Neural cell (in vitro differentiated cells): Measurements from ENCODE around the gene NOP14. TPM values are rescaled to one million over a fixed set of nuclear protein-coding genes. Genes with fewer than 3 reads are reported as not detected.
"Not testable (repeated sequence)": the region's sequence is repeated elsewhere in the genome, so short reads cannot be mapped to it uniquely, and the experiment has no call there.

Experiments used
- H2AFZ ChIP-seq: fragments of 200-600, 300-800 bp; sonication (generic), shearing (Covaris generic); 2 replicates; pipeline ENCODE4 v1.6.0; 2014; ENCODE audit warnings: low read depth, mild to moderate bottlenecking, antibody characterized with exemption, low read length, moderate library complexity
- H3F3A ChIP-seq: fragments of 200-600 bp; shearing (Covaris generic); 2 replicates; pipeline ENCODE4 v1.6.1; 2016; ENCODE audit warnings: mild to moderate bottlenecking, moderate library complexity, mixed read lengths, antibody characterized with exemption, low read length; ENCODE audit not compliant: insufficient read depth, poor library complexity, severe bottlenecking
- H3K27ac ChIP-seq: fragments of 200-600, 300-800 bp; sonication (generic), shearing (Covaris generic); 2 replicates; pipeline ENCODE4 v1.5.1; 2014; ENCODE audit warnings: mild to moderate bottlenecking, low read length, moderate library complexity
- H3K27me3 ChIP-seq: fragments of 300-800, 200-600 bp; sonication (generic), shearing (Covaris generic); 2 replicates; pipeline ENCODE4 v1.6.0; 2014; ENCODE audit warnings: mild to moderate bottlenecking, low read depth, low read length, moderate library complexity; ENCODE audit not compliant: insufficient read depth
- H3K36me3 ChIP-seq: fragments of 300-800, 200-600 bp; sonication (generic), shearing (Covaris generic); 2 replicates; pipeline ENCODE4 v1.5.1; 2014; ENCODE audit warnings: mild to moderate bottlenecking, antibody characterized with exemption, low read length, moderate library complexity; ENCODE audit not compliant: insufficient read depth
- H3K4me2 ChIP-seq: fragments of 300-800, 200-600 bp; sonication (generic), shearing (Covaris generic); 2 replicates; pipeline ENCODE4 v1.6.0; 2014; ENCODE audit warnings: mild to moderate bottlenecking, low read length
- H3K4me3 ChIP-seq: fragments of 300-800, 200-600 bp; sonication (generic), shearing (Covaris generic); 2 replicates; pipeline ENCODE4 v1.5.1; 2014; ENCODE audit warnings: mild to moderate bottlenecking, low read length, moderate library complexity
- H3K79me2 ChIP-seq: fragments of 200-600 bp; shearing (Covaris generic); replicated peaks from 2 replicates; pipeline ENCODE4 v1.6.0; 2014; ENCODE audit warnings: mild to moderate bottlenecking, low read length, moderate library complexity; ENCODE audit not compliant: insufficient read depth
- H3K9ac ChIP-seq: fragments of 300-800, 200-600 bp; sonication (generic), shearing (Covaris generic); 2 replicates; pipeline ENCODE4 v1.6.1; 2016; ENCODE audit warnings: mild to moderate bottlenecking, low read length, mixed read lengths
- H3K9me2 ChIP-seq: fragments of 200-600 bp; shearing (Covaris generic); 2 replicates; pipeline ENCODE4 v1.6.1; 2016; ENCODE audit warnings: mild to moderate bottlenecking, low read length, mixed read lengths; ENCODE audit not compliant: insufficient read depth
- H3K9me3 ChIP-seq: fragments of 200-600, 300-800 bp; sonication (generic), shearing (Covaris generic); 2 replicates; pipeline ENCODE4 v1.6.1; 2016; ENCODE audit warnings: mild to moderate bottlenecking, mixed run types, low read length, moderate library complexity, mixed read lengths
- H4K20me1 ChIP-seq: fragments of 200-600 bp; shearing (Covaris generic); 2 replicates; pipeline ENCODE4 v1.6.1; 2016; ENCODE audit warnings: mild to moderate bottlenecking, mixed run types; ENCODE audit not compliant: insufficient read depth
- CTCF ChIP-seq: fragments of 450-650 bp; IDR thresholded peaks from 2 replicates; pipeline ENCODE4 v1.5.1; 2014; ENCODE audit warnings: antibody characterized with exemption, mild to moderate bottlenecking, moderate library complexity; ENCODE audit not compliant: poor library complexity, severe bottlenecking
- EP300 ChIP-seq: fragments of 450-650 bp; conservative IDR thresholded peaks from 2 replicates; pipeline ENCODE4 v1.6.1; 2014; ENCODE audit warnings: antibody characterized with exemption, mild to moderate bottlenecking, moderate library complexity; ENCODE audit not compliant: poor library complexity, severe bottlenecking
- EZH2 ChIP-seq: fragments of 200-600, 300-800 bp; shearing (Covaris generic), sonication (generic); IDR thresholded peaks from 2 replicates; pipeline ENCODE4 v1.6.1; 2014; ENCODE audit warnings: antibody characterized with exemption, low read length, borderline replicate concordance, mild to moderate bottlenecking; ENCODE audit not compliant: insufficient read depth, poor library complexity, severe bottlenecking
- MXI1 ChIP-seq: fragments of 450-650 bp; conservative IDR thresholded peaks from 2 replicates; pipeline ENCODE4 v1.6.1; 2014; ENCODE audit warnings: antibody characterized with exemption, mild to moderate bottlenecking; ENCODE audit not compliant: poor library complexity, severe bottlenecking
- POLR2AphosphoS5 ChIP-seq: IDR thresholded peaks from 2 replicates; pipeline ENCODE4 v1.6.1; 2012
- RAD21 ChIP-seq: fragments of 450-650 bp; conservative IDR thresholded peaks from 2 replicates; pipeline ENCODE4 v1.6.1; 2014; ENCODE audit warnings: antibody characterized with exemption, mild to moderate bottlenecking, moderate library complexity
- REST ChIP-seq: IDR thresholded peaks from 2 replicates; pipeline ENCODE4 v1.6.1; 2012; ENCODE audit warnings: borderline replicate concordance
- SMC3 ChIP-seq: fragments of 450-650 bp; conservative IDR thresholded peaks from 2 replicates; pipeline ENCODE4 v1.6.1; 2014; ENCODE audit warnings: antibody characterized with exemption, mild to moderate bottlenecking, moderate library complexity; ENCODE audit not compliant: poor library complexity
- TAF1 ChIP-seq: IDR thresholded peaks from 2 replicates; pipeline ENCODE4 v1.6.1; 2012; ENCODE audit warnings: low read depth
- polyA plus RNA-seq: library from polyadenylated mRNA; depleted of rRNA; stranded (reverse); fragments of >200 nt; gene quantifications from 2 replicates; pipeline ENCODE4 v1.2.3, GENCODE V29; 2014

NOP14 gene
- polyA plus RNA-seq, 1 donor from 2014 or later = 6.3 TPM

GRCh38 chr4:2939383-2940243 is 23.6 kb downstream of the NOP14 start:
- Histone ChIP-seq H2AFZ (no peak overlapping the region), H3K4me2 (no peak overlapping the region), H3K27me3 (no peaks in the 10 kb centered on the region), H3K9me2 (no peaks in the 10 kb centered on the region), H3K36me3 (no peaks in the 10 kb centered on the region), H3K4me3 (no peak overlapping the region), H3K27ac (no peak overlapping the region), H4K20me1 (no peaks in the 10 kb centered on the region), H3F3A (no peaks in the 10 kb centered on the region), H3K9me3 (no peaks in the 10 kb centered on the region), H3K9ac (no peak overlapping the region), H3K79me2 (peaks cover 12% of the 10 kb centered on the region)
- TF ChIP-seq POLR2AphosphoS5 (no peak), TAF1 (no peak), CTCF (no peak), MXI1 (no peak), REST (no peak), EZH2 (no peak), SMC3 (no peak), EP300 (no peak), RAD21 (no peak)

DNA sequence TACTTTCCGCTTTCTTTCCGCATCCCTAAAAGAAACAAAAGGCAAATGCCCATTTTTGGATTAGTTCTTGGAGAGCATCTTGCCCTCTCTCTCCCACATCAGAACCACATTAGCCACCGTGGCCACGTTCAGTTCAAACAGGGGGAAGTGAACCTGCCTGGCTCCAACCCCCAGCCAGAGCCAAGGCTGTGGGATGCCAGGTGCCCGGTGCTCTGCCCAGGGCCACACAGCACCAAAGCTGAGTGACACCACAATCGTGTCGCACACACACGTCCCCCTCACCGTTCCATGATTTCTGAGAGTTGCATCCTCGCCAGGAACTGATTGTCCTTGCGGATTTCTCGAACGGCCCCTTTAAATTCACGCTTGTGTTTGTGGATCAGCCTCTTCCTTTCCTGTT is 24.3 kb downstream of the NOP14 start:
- Histone ChIP-seq H3K9ac (no peak overlapping the region), H3K9me3 (no peaks in the 10 kb centered on the region), H3K9me2 (no peaks in the 10 kb centered on the region), H2AFZ (no peak overlapping the region), H4K20me1 (no peaks in the 10 kb centered on the region), H3K27ac (no peak overlapping the region), H3K36me3 (no peaks in the 10 kb centered on the region), H3K79me2 (peaks cover 12% of the 10 kb centered on the region), H3K27me3 (no peaks in the 10 kb centered on the region), H3K4me2 (no peak overlapping the region), H3F3A (no peaks in the 10 kb centered on the region), H3K4me3 (no peak overlapping the region)
- TF ChIP-seq EZH2 = no peak
- TF ChIP-seq POLR2AphosphoS5 = no peak
- no peak for TF ChIP-seq RAD21
- no peak for TF ChIP-seq REST
- TF ChIP-seq MXI1 = no peak
- TF ChIP-seq CTCF = no peak
- TF ChIP-seq SMC3 = no peak
- TF ChIP-seq EP300 = no peak
- TF ChIP-seq TAF1 = no peak

- not testable (repeated sequence) for H2AFZ ChIP-seq, H3K9me3 ChIP-seq, H3K9ac ChIP-seq, H3K27ac ChIP-seq, H3K9me2 ChIP-seq, H3F3A ChIP-seq, H3K4me3 ChIP-seq, H4K20me1 ChIP-seq, H3K27me3 ChIP-seq, H3K4me2 ChIP-seq, H3K36me3 ChIP-seq
- H3K79me2 ChIP-seq = peaks cover 12% of the 10 kb centered on the region
These were observed 24.8 kb downstream of the NOP14 start for GRCh38 chr4:2938411-2938810.
